ENCODE data around the gene SLC22A1. TPM values are rescaled to one million over a fixed set of nuclear protein-coding genes. Genes with fewer than 3 reads are reported as not detected.
"Not testable (repeated sequence)": the region's sequence is repeated elsewhere in the genome, so short reads cannot be mapped to it uniquely, and the experiment has no call there.

Gene SLC22A1
- total RNA-seq, 1 donor from 2014 or later: 8.9 TPM

GRCh38 chr6:160093946-160094345 lies 27.7 kb upstream of the SLC22A1 start:
- no peak for DNase-seq (ENCODE audit: low spot score)

GRCh38 chr6:160095146-160095845 lies 26.3 kb upstream of the SLC22A1 start:
- no peak for DNase-seq (ENCODE audit: low spot score)

- DNase-seq (ENCODE audit: low spot score): no peak
Measured at GRCh38 chr6:160101277-160102205, 20.1 kb upstream of the SLC22A1 start.

- DNase-seq (ENCODE audit: low spot score): no peak
Measured at GRCh38 chr6:160102399-160102798, 19.2 kb upstream of the SLC22A1 start.

- no peak for DNase-seq (ENCODE audit: low spot score)
Measured at GRCh38 chr6:160102956-160103824, 18.4 kb upstream of the SLC22A1 start.

GRCh38 chr6:160103825-160104100 lies 17.9 kb upstream of the SLC22A1 start:
- no peak for DNase-seq (ENCODE audit: low spot score)

- no peak for DNase-seq (ENCODE audit: low spot score)
Measured at GRCh38 chr6:160104821-160105517, 16.6 kb upstream of the SLC22A1 start.

- DNase-seq (ENCODE audit: low spot score): no peak
Measured at GRCh38 chr6:160106010-160106409, 15.6 kb upstream of the SLC22A1 start.

GRCh38 chr6:160106701-160107100 lies 14.9 kb upstream of the SLC22A1 start:
- DNase-seq (ENCODE audit: low spot score): no peak

- DNase-seq (ENCODE audit: low spot score): no peak
Measured at GRCh38 chr6:160108077-160108476, 13.5 kb upstream of the SLC22A1 start.

GRCh38 chr6:160110586-160111123 lies 11.0 kb upstream of the SLC22A1 start:
- no peak for DNase-seq (ENCODE audit: low spot score)

- DNase-seq (ENCODE audit: low spot score): no peak
Measured at GRCh38 chr6:160111806-160112205, 9.8 kb upstream of the SLC22A1 start.

GRCh38 chr6:160112628-160113299 lies 8.9 kb upstream of the SLC22A1 start:
- no peak for DNase-seq (ENCODE audit: low spot score)

- not testable (repeated sequence) for DNase-seq (ENCODE audit: low spot score)
Measured at GRCh38 chr6:160114536-160114935, 7.1 kb upstream of the SLC22A1 start.

- no peak for DNase-seq (ENCODE audit: low spot score)
Measured at GRCh38 chr6:160115421-160115820, 6.2 kb upstream of the SLC22A1 start.

- DNase-seq (ENCODE audit: low spot score): no peak
Measured at GRCh38 chr6:160116411-160116810, 5.2 kb upstream of the SLC22A1 start.

- DNase-seq (ENCODE audit: low spot score): no peak
Measured at GRCh38 chr6:160117137-160117536, 4.5 kb upstream of the SLC22A1 start.

GRCh38 chr6:160118620-160119229 lies 2.9 kb upstream of the SLC22A1 start:
- DNase-seq (ENCODE audit: low spot score): no peak

GRCh38 chr6:160120087-160120486 lies 1.5 kb upstream of the SLC22A1 start:
- no peak for DNase-seq (ENCODE audit: low spot score)

GRCh38 chr6:160121981-160122380 lies 366 bp downstream of the SLC22A1 start:
- no peak for DNase-seq (ENCODE audit: low spot score)
